Epidermal melanocyte (primary cell): ENCODE measurements around the gene EGFL8.
"Not testable (repeated sequence)": the region's sequence is repeated elsewhere in the genome, so short reads cannot be mapped to it uniquely, and the experiment has no call there.

Experiments used
- DNase-seq: peaks from one replicate; pipeline ENCODE4 v3.0.0; 2011; ENCODE audit warnings: low spot score; ENCODE audit not compliant: insufficient read length

EGFL8 gene

GRCh38 chr6:32183483-32184083 is 19.2 kb downstream of the EGFL8 start:
- no peak for DNase-seq

GRCh38 chr6:32184084-32184640 is 19.8 kb downstream of the EGFL8 start, which contains the start of gene AGER:
Gene AGER (minus strand): TSS chr6:32184253. CDS start chr6:32184222, 31 bp downstream.
- DNase-seq: no peak

- not testable (repeated sequence) for DNase-seq
These were observed 21.3 kb downstream of the EGFL8 start for GRCh38 chr6:32185681-32186131.

- not testable (repeated sequence) for DNase-seq
These were observed 21.9 kb downstream of the EGFL8 start for GRCh38 chr6:32186151-32186840.

GRCh38 chr6:32187009-32187709 is 22.8 kb downstream of the EGFL8 start:
- no peak for DNase-seq

- not testable (repeated sequence) for DNase-seq
These were observed 23.5 kb downstream of the EGFL8 start for GRCh38 chr6:32187725-32188380.

- DNase-seq: no peak
These were observed 24.1 kb downstream of the EGFL8 start for GRCh38 chr6:32188381-32189068.

GRCh38 chr6:32189069-32189741 is 24.8 kb downstream of the EGFL8 start:
- DNase-seq: no peak

GRCh38 chr6:32189742-32190053 is 25.3 kb downstream of the EGFL8 start:
- DNase-seq: no peak

- DNase-seq: peak; percentile 33
These were observed 25.9 kb downstream of the EGFL8 start, which contains the start of gene PBX2 for GRCh38 chr6:32190054-32190851. Gene PBX2 (minus strand): TSS chr6:32190202. CDS start chr6:32189915, 287 bp downstream.

GRCh38 chr6:32190911-32191677 is 26.7 kb downstream of the EGFL8 start:
- DNase-seq: no peak

- DNase-seq: no peak
These were observed 27.6 kb downstream of the EGFL8 start for GRCh38 chr6:32191696-32192607.

- DNase-seq: no peak
These were observed 28.2 kb downstream of the EGFL8 start, which contains the start of gene GPSM3 for GRCh38 chr6:32192608-32193039. Gene GPSM3 (minus strand): TSS chr6:32192643. CDS start chr6:32192513, 130 bp downstream.

GRCh38 chr6:32193096-32193495 is 28.7 kb downstream of the EGFL8 start:
- not testable (repeated sequence) for DNase-seq

GRCh38 chr6:32194388-32194787 is 30.0 kb downstream of the EGFL8 start:
- DNase-seq: no peak

GRCh38 chr6:32194825-32195651 is 30.6 kb downstream of the EGFL8 start:
- DNase-seq: no peak

GRCh38 chr6:32195652-32195901 is 31.2 kb downstream of the EGFL8 start:
- DNase-seq: peak; percentile 89
